Measurements from ENCODE around the gene RABEP1.

The RABEP1 gene

GRCh38 chr17:5260542-5260941 lies 21.5 kb upstream of the RABEP1 start:
- no peak for TF ChIP-seq SIN3A (IDR thresholded peaks at IDR 0.05; ENCODE audit: borderline replicate concordance, insufficient read depth, low read length)
- TF ChIP-seq REST (IDR thresholded peaks at IDR 0.05; ENCODE audit: insufficient read depth in 1 of 2, low read depth in 2 of 2, low read length in 2 of 2) = no peak
- no peak for TF ChIP-seq FOXP2 (optimal IDR thresholded peaks at IDR 0.05; ENCODE audit: borderline replicate concordance, extremely low read depth, extremely low read length, insufficient read depth)
- no peak for TF ChIP-seq POLR2AphosphoS5 (IDR thresholded peaks at IDR 0.05; ENCODE audit: low read depth, low read length)
- TF ChIP-seq TAF1 (IDR thresholded peaks at IDR 0.05; ENCODE audit: borderline replicate concordance, insufficient read depth, low read length) = no peak

- TF ChIP-seq REST (IDR thresholded peaks at IDR 0.05; ENCODE audit: insufficient read depth in 1 of 2, low read depth in 2 of 2, low read length in 2 of 2) (no peak), TAF1 (IDR thresholded peaks at IDR 0.05; ENCODE audit: borderline replicate concordance, insufficient read depth, low read length) (no peak), SIN3A (IDR thresholded peaks at IDR 0.05; ENCODE audit: borderline replicate concordance, insufficient read depth, low read length) (no peak), FOXP2 (optimal IDR thresholded peaks at IDR 0.05; ENCODE audit: borderline replicate concordance, extremely low read depth, extremely low read length, insufficient read depth) (no peak), POLR2AphosphoS5 (IDR thresholded peaks at IDR 0.05; ENCODE audit: low read depth, low read length) (no peak)
Observed at GRCh38 chr17:5262416-5262991, 19.6 kb upstream of the RABEP1 start.

- no peak for TF ChIP-seq REST (IDR thresholded peaks at IDR 0.05; ENCODE audit: insufficient read depth in 1 of 2, low read depth in 2 of 2, low read length in 2 of 2)
- no peak for TF ChIP-seq SIN3A (IDR thresholded peaks at IDR 0.05; ENCODE audit: borderline replicate concordance, insufficient read depth, low read length)
- TF ChIP-seq TAF1 (IDR thresholded peaks at IDR 0.05; ENCODE audit: borderline replicate concordance, insufficient read depth, low read length) = no peak
- no peak for TF ChIP-seq POLR2AphosphoS5 (IDR thresholded peaks at IDR 0.05; ENCODE audit: low read depth, low read length)
- no peak for TF ChIP-seq FOXP2 (optimal IDR thresholded peaks at IDR 0.05; ENCODE audit: borderline replicate concordance, extremely low read depth, extremely low read length, insufficient read depth)
Observed at GRCh38 chr17:5263441-5263840, 18.6 kb upstream of the RABEP1 start.

- TF ChIP-seq FOXP2 (optimal IDR thresholded peaks at IDR 0.05; ENCODE audit: borderline replicate concordance, extremely low read depth, extremely low read length, insufficient read depth) (no peak), TAF1 (IDR thresholded peaks at IDR 0.05; ENCODE audit: borderline replicate concordance, insufficient read depth, low read length) (no peak), SIN3A (IDR thresholded peaks at IDR 0.05; ENCODE audit: borderline replicate concordance, insufficient read depth, low read length) (no peak), POLR2AphosphoS5 (IDR thresholded peaks at IDR 0.05; ENCODE audit: low read depth, low read length) (no peak), REST (IDR thresholded peaks at IDR 0.05; ENCODE audit: insufficient read depth in 1 of 2, low read depth in 2 of 2, low read length in 2 of 2) (no peak)
Observed at GRCh38 chr17:5264893-5265292, 17.2 kb upstream of the RABEP1 start.
